C4-2B (cell line): ENCODE results near the gene DMAP1.

Source experiments
- H3K27ac ChIP-seq: fragments of 450-650 bp; 2 replicates; pipeline ENCODE4 v1.5.1; 2017
- ZFX ChIP-seq: fragments of 450-650 bp; IDR thresholded peaks from 2 replicates; pipeline ENCODE4 v1.6.1; 2017
- TF ChIP-seq, protein P1 (sequence below): fragments of 450-650 bp; conservative IDR thresholded peaks from 2 replicates; pipeline ENCODE4 v1.5.1; 2017; ENCODE audit warnings: mild to moderate bottlenecking

The DMAP1 gene

GRCh38 chr1:44220755-44221154, 7.5 kb downstream of the DMAP1 start:
- TF ChIP-seq, protein P1, sequence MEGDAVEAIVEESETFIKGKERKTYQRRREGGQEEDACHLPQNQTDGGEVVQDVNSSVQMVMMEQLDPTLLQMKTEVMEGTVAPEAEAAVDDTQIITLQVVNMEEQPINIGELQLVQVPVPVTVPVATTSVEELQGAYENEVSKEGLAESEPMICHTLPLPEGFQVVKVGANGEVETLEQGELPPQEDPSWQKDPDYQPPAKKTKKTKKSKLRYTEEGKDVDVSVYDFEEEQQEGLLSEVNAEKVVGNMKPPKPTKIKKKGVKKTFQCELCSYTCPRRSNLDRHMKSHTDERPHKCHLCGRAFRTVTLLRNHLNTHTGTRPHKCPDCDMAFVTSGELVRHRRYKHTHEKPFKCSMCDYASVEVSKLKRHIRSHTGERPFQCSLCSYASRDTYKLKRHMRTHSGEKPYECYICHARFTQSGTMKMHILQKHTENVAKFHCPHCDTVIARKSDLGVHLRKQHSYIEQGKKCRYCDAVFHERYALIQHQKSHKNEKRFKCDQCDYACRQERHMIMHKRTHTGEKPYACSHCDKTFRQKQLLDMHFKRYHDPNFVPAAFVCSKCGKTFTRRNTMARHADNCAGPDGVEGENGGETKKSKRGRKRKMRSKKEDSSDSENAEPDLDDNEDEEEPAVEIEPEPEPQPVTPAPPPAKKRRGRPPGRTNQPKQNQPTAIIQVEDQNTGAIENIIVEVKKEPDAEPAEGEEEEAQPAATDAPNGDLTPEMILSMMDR: no peak
- no peak for TF ChIP-seq ZFX
- H3K27ac ChIP-seq: no peak overlapping the region

DNA sequence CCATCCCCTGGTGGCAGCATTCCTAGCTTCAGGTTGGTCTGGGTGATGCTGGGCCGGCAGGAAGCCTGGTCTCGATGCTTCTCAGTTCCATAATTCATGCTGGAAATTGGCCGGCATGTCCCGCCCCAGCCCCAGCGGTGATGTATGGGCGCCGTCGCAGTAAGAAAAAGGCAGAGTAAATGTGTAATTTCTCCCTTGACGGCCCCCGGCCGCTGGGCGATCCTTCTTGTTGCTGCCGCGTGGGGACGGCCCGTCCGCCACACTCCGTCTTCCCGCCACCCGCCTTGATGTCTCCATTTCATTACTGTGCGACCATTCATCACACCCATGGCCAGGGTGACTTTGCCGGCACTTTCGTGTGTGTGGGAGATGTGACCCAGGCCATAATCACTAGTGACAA, 8.5 kb downstream of the DMAP1 start:
- no peak overlapping the region for H3K27ac ChIP-seq
- TF ChIP-seq, protein P1: no peak
- no peak for TF ChIP-seq ZFX

DNA sequence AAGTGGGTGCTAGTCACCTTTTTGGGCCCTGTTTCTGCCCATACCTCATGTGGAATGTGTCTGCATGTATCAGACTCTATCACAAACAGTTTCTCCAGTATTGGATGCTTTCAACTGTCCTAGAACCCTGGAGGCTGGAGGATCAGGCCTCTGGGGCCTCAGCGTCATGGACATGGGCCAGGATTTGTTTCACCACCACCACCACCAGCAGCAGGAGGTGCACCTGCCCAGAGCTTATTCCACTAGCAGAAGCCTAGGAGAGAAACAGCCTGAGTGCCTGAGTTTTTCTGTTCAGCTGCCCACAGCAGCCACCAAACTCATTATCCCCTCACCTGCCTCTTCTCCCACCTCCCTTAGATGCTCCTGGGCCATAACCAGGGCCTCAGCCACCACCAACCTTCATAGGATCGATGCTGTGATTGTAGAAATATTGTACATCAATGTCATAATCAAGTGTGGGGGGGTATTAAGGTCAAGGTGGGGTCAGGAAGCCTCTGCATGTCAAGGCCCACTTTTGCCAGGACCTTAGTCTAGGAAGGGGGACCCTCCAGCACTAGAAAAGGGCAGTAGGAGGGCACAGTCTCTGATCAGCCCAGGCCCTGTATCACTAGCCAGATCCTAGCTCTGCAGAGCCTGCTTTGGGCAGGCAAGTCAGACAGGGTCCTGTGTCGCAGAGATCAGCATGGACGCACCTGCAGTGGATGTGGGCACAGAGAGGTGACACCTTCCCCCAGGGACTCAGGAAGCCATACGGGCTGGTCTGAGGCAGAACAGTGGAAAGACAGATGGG, 9.3 kb downstream of the DMAP1 start:
- TF ChIP-seq, protein P1: no peak
- no peak overlapping the region for H3K27ac ChIP-seq

DNA sequence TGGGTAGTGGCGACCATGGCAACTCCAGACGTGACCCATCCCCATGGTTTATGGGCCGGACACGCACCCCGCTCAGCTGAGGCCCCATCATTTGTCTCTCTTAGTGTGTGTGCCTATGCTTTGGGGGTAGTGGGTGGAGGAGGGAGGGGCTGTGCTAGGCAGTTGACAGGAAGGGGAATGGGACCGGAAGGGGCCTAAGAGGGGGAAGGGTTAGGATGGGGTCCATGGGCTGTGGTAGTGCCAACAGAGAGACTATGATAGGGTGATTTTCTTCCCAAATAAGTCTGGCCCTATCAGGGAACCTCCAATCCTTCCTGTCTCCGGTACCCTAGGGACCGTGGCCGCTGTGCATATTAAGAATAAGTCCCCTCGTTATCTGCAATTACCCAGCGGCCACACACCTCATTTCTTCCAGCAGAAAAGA, 9.9 kb downstream of the DMAP1 start:
- no peak overlapping the region for H3K27ac ChIP-seq
- TF ChIP-seq ZFX: no peak
- TF ChIP-seq, protein P1: no peak

DNA sequence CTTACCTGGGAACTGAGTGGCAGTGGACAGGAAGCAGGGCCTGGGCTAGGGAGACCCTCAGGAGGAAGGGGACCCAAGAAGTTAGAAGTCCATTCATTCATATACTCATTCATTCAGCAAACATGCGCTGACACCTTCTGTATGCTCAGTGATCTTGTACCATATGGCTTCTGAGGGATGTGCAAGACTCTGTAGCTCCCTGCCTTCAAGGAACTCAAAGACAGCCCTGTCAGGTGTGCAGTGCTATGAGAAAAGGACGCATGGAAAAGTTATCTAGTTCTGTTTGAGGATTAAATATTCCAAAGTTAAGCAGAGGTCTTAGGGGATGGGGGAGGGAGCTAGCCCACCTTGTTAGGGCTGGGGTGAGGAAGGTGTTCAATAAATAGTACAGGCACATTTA, 12.5 kb downstream of the DMAP1 start:
- no peak overlapping the region for H3K27ac ChIP-seq
- TF ChIP-seq, protein P1: no peak
- no peak for TF ChIP-seq ZFX

- H3K27ac ChIP-seq: no peak overlapping the region
- TF ChIP-seq ZFX: no peak
Observed at GRCh38 chr1:44227211-44227610, 13.9 kb downstream of the DMAP1 start.

DNA sequence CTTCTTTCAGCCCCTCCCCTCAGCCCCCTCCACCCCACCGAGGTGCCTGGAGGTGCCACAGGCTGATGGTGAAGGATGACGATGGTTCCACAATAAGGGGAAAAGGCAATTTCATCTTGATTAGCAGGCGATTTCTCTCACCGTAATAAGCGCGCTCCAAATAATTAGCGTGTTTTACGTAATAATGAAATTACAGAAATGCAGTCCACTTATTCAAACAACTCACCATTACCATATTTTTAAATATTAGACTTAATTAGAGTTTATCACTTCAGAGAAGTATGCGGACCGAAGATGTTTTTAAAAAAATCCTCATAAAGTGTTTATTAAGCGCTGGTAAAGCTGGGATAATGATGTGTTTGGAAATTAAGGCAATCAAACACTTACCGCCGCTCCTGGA, 14.9 kb downstream of the DMAP1 start:
- H3K27ac ChIP-seq: no peak overlapping the region
- TF ChIP-seq, protein P1: no peak
- no peak for TF ChIP-seq ZFX
